Epithelial cell of proximal tubule (primary cell): Measurements from ENCODE around the gene PVALEF. TPM values are rescaled to one million over a fixed set of nuclear protein-coding genes. Genes with fewer than 3 reads are reported as not detected.
"Not testable (repeated sequence)": the region's sequence is repeated elsewhere in the genome, so short reads cannot be mapped to it uniquely, and the experiment has no call there.

Experiments used
- DNase-seq: peaks from one replicate; pipeline ENCODE4 v3.0.0-alpha.2; 2011; ENCODE audit warnings: low read depth
- H3K4me3 ChIP-seq: 2 replicates; pipeline ENCODE4 v1.5.1; 2011; ENCODE audit warnings: low read depth, mild to moderate bottlenecking, low read length
- CTCF ChIP-seq: conservative IDR thresholded peaks from 2 replicates; pipeline ENCODE4 v1.5.1; 2012; ENCODE audit warnings: low read depth, mild to moderate bottlenecking, low read length
- total RNA-seq: library from RNA; depleted of rRNA; stranded (reverse); fragments of >200 nt; gene quantifications from 2 replicates; pipeline ENCODE4 v1.2.3, GENCODE V29; 2015

Gene PVALEF
- total RNA-seq, 1 donor from 2014 or later = not detected

- H3K4me3 ChIP-seq = no peak overlapping the region
- TF ChIP-seq CTCF = no peak
- no peak for DNase-seq
These were observed 14.0 kb upstream of the PVALEF start for GRCh38 chr17:81151278-81151677.

- no peak overlapping the region for H3K4me3 ChIP-seq
- TF ChIP-seq CTCF = no peak
- DNase-seq = no peak
These were observed 12.9 kb upstream of the PVALEF start for GRCh38 chr17:81152288-81152828.

DNA sequence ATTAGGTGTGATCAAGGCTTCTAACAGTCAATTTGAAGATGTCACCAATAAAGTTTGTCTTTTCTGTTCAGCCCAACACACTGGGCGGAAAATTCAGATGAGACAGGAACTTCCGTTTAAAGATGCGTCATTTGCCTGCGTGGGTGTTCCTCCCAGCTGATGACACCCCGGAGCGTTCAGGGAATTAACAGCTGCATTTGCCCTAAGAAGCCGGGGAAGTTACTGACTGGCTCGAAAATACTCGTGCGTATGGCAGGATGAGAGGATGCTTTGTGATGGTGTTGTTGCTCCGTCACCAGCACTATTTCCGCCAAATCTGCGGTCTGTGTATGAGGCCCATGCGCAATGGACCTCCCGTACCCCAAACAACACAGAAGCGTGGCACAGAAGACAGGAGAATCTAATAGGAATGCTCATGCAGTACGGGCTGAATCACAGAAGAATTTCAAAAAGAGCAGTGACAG, 11.9 kb upstream of the PVALEF start:
- no peak for TF ChIP-seq CTCF
- DNase-seq = no peak
- no peak overlapping the region for H3K4me3 ChIP-seq

DNA sequence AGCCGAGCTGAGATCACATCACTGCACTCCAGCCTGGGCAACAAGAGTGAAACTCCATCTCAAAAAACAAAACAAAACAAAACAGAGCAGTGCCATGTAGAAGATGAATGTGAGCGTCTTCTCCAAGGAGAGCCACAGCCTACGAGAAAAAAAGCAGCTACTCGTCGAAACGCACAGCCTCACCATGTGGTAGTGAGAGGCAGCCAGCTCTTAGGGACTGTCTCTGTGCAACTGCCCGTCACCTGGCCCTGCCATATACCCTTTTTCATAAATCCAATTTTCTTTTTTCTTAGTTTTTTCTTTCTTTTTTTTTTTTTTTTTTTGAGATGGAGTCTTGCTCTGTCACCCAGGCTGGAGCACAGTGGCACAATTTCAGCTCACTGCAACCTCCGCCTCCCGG, 11.3 kb upstream of the PVALEF start:
- H3K4me3 ChIP-seq, DNase-seq: not testable (repeated sequence)

DNA sequence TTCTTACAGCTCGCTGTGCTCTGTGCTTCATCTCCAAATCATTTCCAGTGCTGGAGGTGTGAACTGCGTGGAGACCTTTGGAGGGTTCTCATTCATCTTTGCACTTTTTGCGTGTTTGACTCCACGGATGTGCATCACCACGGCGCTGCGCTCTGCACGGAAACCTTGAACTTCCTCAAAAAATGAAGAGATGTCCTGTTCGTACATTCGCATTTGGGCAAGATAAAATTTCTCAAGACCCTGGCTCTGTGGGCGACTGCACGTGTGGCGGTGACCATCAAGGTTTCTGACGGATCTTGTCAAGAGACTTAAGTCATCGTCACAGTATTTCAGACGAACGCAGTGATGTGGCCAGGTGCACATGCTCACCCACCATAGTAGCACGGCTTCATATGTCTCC, 10.3 kb upstream of the PVALEF start:
- TF ChIP-seq CTCF = no peak
- DNase-seq = no peak
- no peak overlapping the region for H3K4me3 ChIP-seq

GRCh38 chr17:81156866-81157805, 8.2 kb upstream of the PVALEF start:
- TF ChIP-seq CTCF = no peak

GRCh38 chr17:81157848-81158687, 7.2 kb upstream of the PVALEF start:
- no peak overlapping the region for H3K4me3 ChIP-seq
- DNase-seq = no peak
- no peak for TF ChIP-seq CTCF

More at GRCh38 chr17:81156866-81157805, 8.2 kb upstream of the PVALEF start:
- H3K4me3 ChIP-seq = no peak overlapping the region
- no peak for DNase-seq
